Effector memory CD4-positive, alpha-beta T cell (primary cell): ENCODE results near the gene SLC2A4RG.

Experiments used
- DNase-seq, 3 donors: peaks; one replicate each; pipeline ENCODE4 v3.0.0-alpha.2; 2020
- H3K27ac ChIP-seq: 2 replicates; pipeline ENCODE4 v1.7.0; 2013; ENCODE audit warnings: mild to moderate bottlenecking, low read length, moderate library complexity; ENCODE audit not compliant: insufficient read depth, poor library complexity, severe bottlenecking
- H3K27me3 ChIP-seq: replicated peaks from 2 replicates; pipeline ENCODE4 v1.7.0; 2013; ENCODE audit warnings: mild to moderate bottlenecking, low read length; ENCODE audit not compliant: insufficient read depth, control insufficient read depth, poor library complexity, severe bottlenecking
- H3K36me3 ChIP-seq: 2 replicates; pipeline ENCODE4 v1.7.0; 2013; ENCODE audit warnings: mild to moderate bottlenecking, low read length, moderate library complexity; ENCODE audit not compliant: control insufficient read depth, insufficient read depth
- H3K4me1 ChIP-seq: 2 replicates; pipeline ENCODE4 v1.7.0; 2013; ENCODE audit warnings: low read length, mild to moderate bottlenecking; ENCODE audit not compliant: control insufficient read depth, insufficient read depth, poor library complexity, severe bottlenecking
- H3K4me3 ChIP-seq: 2 replicates; pipeline ENCODE4 v1.7.0; 2013; ENCODE audit warnings: low read length, low read depth, mild to moderate bottlenecking; ENCODE audit not compliant: insufficient read depth, poor library complexity, severe bottlenecking
- H3K9me3 ChIP-seq: 2 replicates; pipeline ENCODE4 v1.7.0; 2013; ENCODE audit warnings: mild to moderate bottlenecking, low read length, moderate library complexity; ENCODE audit not compliant: control insufficient read depth

The SLC2A4RG gene

GRCh38 chr20:63755933-63756647 is 16.5 kb downstream of the SLC2A4RG start:
- no peak for DNase-seq
- no peak overlapping the region for H3K4me3 ChIP-seq
- H3K9me3 ChIP-seq = no peaks in the 10 kb centered on the region
- H3K4me1 ChIP-seq = peaks cover 10% of the 10 kb centered on the region
- H3K27ac ChIP-seq = no peak overlapping the region
- H3K27me3 ChIP-seq = no peaks in the 10 kb centered on the region
- H3K36me3 ChIP-seq = no peaks in the 10 kb centered on the region

- no peak for DNase-seq
- H3K4me3 ChIP-seq = no peak overlapping the region
- no peaks in the 10 kb centered on the region for H3K27me3 ChIP-seq
- H3K36me3 ChIP-seq = no peaks in the 10 kb centered on the region
- H3K9me3 ChIP-seq = no peaks in the 10 kb centered on the region
- no peak overlapping the region for H3K27ac ChIP-seq
- peaks cover 5% of the 10 kb centered on the region for H3K4me1 ChIP-seq
Observed at GRCh38 chr20:63756648-63756991, 17.0 kb downstream of the SLC2A4RG start.

GRCh38 chr20:63758152-63758551 is 18.6 kb downstream of the SLC2A4RG start:
- no peak overlapping the region for H3K27ac ChIP-seq
- no peak overlapping the region for H3K4me3 ChIP-seq

GRCh38 chr20:63759377-63759901 is 19.9 kb downstream of the SLC2A4RG start:
- Histone ChIP-seq H3K27me3 (no peaks in the 10 kb centered on the region), H3K4me1 (no peaks in the 10 kb centered on the region), H3K4me3 (no peak overlapping the region), H3K36me3 (no peaks in the 10 kb centered on the region), H3K9me3 (no peaks in the 10 kb centered on the region), H3K27ac (no peak overlapping the region)
- DNase-seq = no peak

More at GRCh38 chr20:63758152-63758551, 18.6 kb downstream of the SLC2A4RG start:
- Histone ChIP-seq H3K36me3 (no peaks in the 10 kb centered on the region), H3K9me3 (no peaks in the 10 kb centered on the region), H3K4me1 (no peaks in the 10 kb centered on the region), H3K27me3 (no peaks in the 10 kb centered on the region)
- no peak for DNase-seq

- H3K27me3 ChIP-seq = no peaks in the 10 kb centered on the region
- H3K4me1 ChIP-seq = no peaks in the 10 kb centered on the region
- DNase-seq = no peak
- H3K27ac ChIP-seq = no peak overlapping the region
- no peaks in the 10 kb centered on the region for H3K9me3 ChIP-seq
- no peaks in the 10 kb centered on the region for H3K36me3 ChIP-seq
- H3K4me3 ChIP-seq = no peak overlapping the region
Observed at GRCh38 chr20:63765082-63765873, 25.7 kb downstream of the SLC2A4RG start.

GRCh38 chr20:63765902-63766301 is 26.3 kb downstream of the SLC2A4RG start:
- Histone ChIP-seq H3K4me1 (no peaks in the 10 kb centered on the region), H3K4me3 (no peak overlapping the region), H3K36me3 (no peaks in the 10 kb centered on the region), H3K27me3 (no peaks in the 10 kb centered on the region), H3K9me3 (no peaks in the 10 kb centered on the region), H3K27ac (no peak overlapping the region)
- DNase-seq = no peak

GRCh38 chr20:63766695-63767426 is 27.3 kb downstream of the SLC2A4RG start:
- no peak overlapping the region for H3K27ac ChIP-seq
- no peaks in the 10 kb centered on the region for H3K9me3 ChIP-seq
- H3K4me1 ChIP-seq = no peaks in the 10 kb centered on the region
- DNase-seq = no peak
- H3K4me3 ChIP-seq = no peak overlapping the region
- no peaks in the 10 kb centered on the region for H3K36me3 ChIP-seq
- no peaks in the 10 kb centered on the region for H3K27me3 ChIP-seq

- Histone ChIP-seq H3K4me3 (no peak overlapping the region), H3K9me3 (no peaks in the 10 kb centered on the region), H3K36me3 (no peaks in the 10 kb centered on the region), H3K27me3 (no peaks in the 10 kb centered on the region), H3K4me1 (no peaks in the 10 kb centered on the region), H3K27ac (no peak overlapping the region)
- DNase-seq = no peak
Observed at GRCh38 chr20:63767456-63767855, 27.9 kb downstream of the SLC2A4RG start.

- Histone ChIP-seq H3K9me3 (no peaks in the 10 kb centered on the region), H3K4me3 (no peak overlapping the region), H3K36me3 (no peaks in the 10 kb centered on the region), H3K4me1 (no peaks in the 10 kb centered on the region), H3K27ac (no peak overlapping the region), H3K27me3 (no peaks in the 10 kb centered on the region)
- no peak for DNase-seq
Observed at GRCh38 chr20:63767886-63768285, 28.3 kb downstream of the SLC2A4RG start.
